Liver (tissue), 9 donors: ENCODE results near the gene ATP13A5. TPM values are rescaled to one million over a fixed set of nuclear protein-coding genes. Genes with fewer than 3 reads are reported as not detected.

Experiments used
- DNase-seq: peaks from one replicate; pipeline ENCODE4 v3.0.0-alpha.2; 2017; ENCODE audit warnings: low spot score
- H3K27ac ChIP-seq, 2 donors: one replicate each; pipeline ENCODE4 v1.7.0; 2013; ENCODE audit warnings: inconsistent platforms in 2 of 2, low read length in 2 of 2, control low read depth in 1 of 2, low read depth in 1 of 2, mild to moderate bottlenecking in 1 of 2
- H3K27me3 ChIP-seq, 4 donors: one replicate each; pipeline versions ENCODE4 v1.6.1 to v1.7.0; 2013; ENCODE audit warnings: low read length in 3 of 4, inconsistent platforms in 1 of 4, mild to moderate bottlenecking in 1 of 4, moderate library complexity in 1 of 4; ENCODE audit not compliant: control insufficient read depth in 4 of 4, insufficient read depth in 4 of 4
- H3K36me3 ChIP-seq, 4 donors: one replicate each; pipeline versions ENCODE4 v1.6.1 to v1.7.0; 2013; ENCODE audit warnings: low read length in 3 of 4, mild to moderate bottlenecking in 3 of 4, low read depth in 1 of 4, moderate library complexity in 1 of 4; ENCODE audit not compliant: control insufficient read depth in 4 of 4, insufficient read depth in 3 of 4
- H3K4me1 ChIP-seq, 4 donors: one replicate each; pipeline versions ENCODE4 v1.6.1 to v1.7.0; 2013; ENCODE audit warnings: low read length in 3 of 4, mild to moderate bottlenecking in 3 of 4, moderate library complexity in 1 of 4; ENCODE audit not compliant: control insufficient read depth in 4 of 4, insufficient read depth in 4 of 4
- H3K4me3 ChIP-seq, 3 donors: one replicate each; pipeline versions ENCODE4 v1.6.1 to v1.7.0; 2013; ENCODE audit warnings: low read length in 3 of 3, control low read depth in 1 of 3, low read depth in 1 of 3, mild to moderate bottlenecking in 1 of 3
- H3K9ac ChIP-seq, 2 donors: one replicate each; pipeline ENCODE4 v1.7.0; 2013; ENCODE audit warnings: low read length in 2 of 2, mild to moderate bottlenecking in 2 of 2, moderate library complexity in 2 of 2, control low read depth in 1 of 2, low read depth in 1 of 2
- H3K9me3 ChIP-seq, 4 donors: one replicate each; pipeline versions ENCODE4 v1.6.1 to v1.7.0; 2013; ENCODE audit warnings: low read length in 3 of 4; ENCODE audit not compliant: control insufficient read depth in 4 of 4
- EGR1 ChIP-seq, 2 donors: IDR thresholded peaks; 2 replicates each; pipeline ENCODE4 v1.6.1; 2016 to 2018; ENCODE audit warnings: antibody characterized with exemption in 2 of 2, low read depth in 2 of 2
- FOXA1 ChIP-seq: IDR thresholded peaks from 2 replicates; pipeline ENCODE4 v1.6.1; 2016; ENCODE audit warnings: antibody characterized with exemption
- FOXA2 ChIP-seq: IDR thresholded peaks from 2 replicates; pipeline ENCODE4 v1.6.1; 2016; ENCODE audit warnings: antibody characterized with exemption
- GABPA ChIP-seq, 2 donors: IDR thresholded peaks in 1 of 2; conservative IDR thresholded peaks in 1 of 2; 2 replicates each; pipeline ENCODE4 v1.6.1; 2016; ENCODE audit warnings: antibody characterized with exemption in 2 of 2, mild to moderate bottlenecking in 1 of 2, moderate library complexity in 1 of 2
- HNF4G ChIP-seq: IDR thresholded peaks from 2 replicates; pipeline ENCODE4 v1.6.1; 2016; ENCODE audit warnings: antibody characterized with exemption
- JUND ChIP-seq, 2 donors: IDR thresholded peaks; 2 replicates each; pipeline ENCODE4 v1.6.1; 2016; ENCODE audit warnings: antibody characterized with exemption in 2 of 2
- NR2F2 ChIP-seq: IDR thresholded peaks from 2 replicates; pipeline ENCODE4 v1.6.1; 2016; ENCODE audit warnings: antibody characterized with exemption
- RAD21 ChIP-seq, 2 donors: IDR thresholded peaks; 2 replicates each; pipeline ENCODE4 v1.6.1; 2016; ENCODE audit warnings: antibody characterized with exemption in 2 of 2, mild to moderate bottlenecking in 2 of 2
- RXRA ChIP-seq, 2 donors: IDR thresholded peaks; 2 replicates each; pipeline ENCODE4 v1.6.1; 2017 to 2018; ENCODE audit warnings: antibody characterized with exemption in 2 of 2, mild to moderate bottlenecking in 1 of 2
- SP1 ChIP-seq: IDR thresholded peaks from 2 replicates; pipeline ENCODE4 v1.6.1; 2018; ENCODE audit warnings: antibody characterized with exemption, mild to moderate bottlenecking
- TAF1 ChIP-seq: conservative IDR thresholded peaks from 2 replicates; pipeline ENCODE4 v1.6.1; 2016; ENCODE audit warnings: antibody characterized with exemption, mild to moderate bottlenecking
- YY1 ChIP-seq: IDR thresholded peaks from 2 replicates; pipeline ENCODE4 v1.6.1; 2016; ENCODE audit warnings: antibody characterized with exemption, mild to moderate bottlenecking
- WGBS: extraction: QIAGEN DNeasy Blood & Tissue Kit; methylation state at CpG from one replicate; pipeline ENCODE4 v1.1.7; 2013; 5-methylcytosine and 5-hydroxymethylcytosine counted together
- polyA plus RNA-seq, 2 donors: library from polyadenylated mRNA; stranded (reverse) in 1 of 2; unstranded in 1 of 2; fragments of 200-250 nt in 1 of 2; fragments of >200 nt in 1 of 2; fragmentation: Nextera tagmentation in 1 of 2; extraction: Ambion mirVana in 1 of 2; gene quantifications; one replicate each; pipeline versions ENCODE4 v1.2.1 to v1.2.3, GENCODE V29; 2013 to 2015
- total RNA-seq, 2 donors: library from RNA; depleted of rRNA; stranded (reverse); fragments of >200 nt; gene quantifications; one replicate each; pipeline ENCODE4 v1.2.3, GENCODE V29; 2014
- TF ChIP-seq, protein P1 (sequence below): IDR thresholded peaks from 2 replicates; pipeline ENCODE4 v1.6.1; 2016; ENCODE audit warnings: antibody characterized with exemption
- TF ChIP-seq, protein P2 (sequence below): IDR thresholded peaks from 2 replicates; pipeline ENCODE4 v1.6.1; 2016; ENCODE audit warnings: antibody characterized with exemption
- TF ChIP-seq, protein P3 (sequence below): IDR thresholded peaks from 2 replicates; pipeline ENCODE4 v1.6.1; 2016; ENCODE audit warnings: antibody characterized with exemption
- TF ChIP-seq, protein P4 (sequence below): IDR thresholded peaks from 2 replicates; pipeline ENCODE4 v1.6.1; 2016; ENCODE audit warnings: antibody characterized with exemption, mild to moderate bottlenecking
- TF ChIP-seq, protein P5 (sequence below): fragments of 150-350 bp; IDR thresholded peaks from 2 replicates; pipeline ENCODE4 v1.5.1; 2017; ENCODE audit warnings: improper control_type of control experiment, low read depth, low read length; ENCODE audit not compliant: missing input control
- donor health status: healthy.
- donor health status: healthy.
- donor health status: healthy.
- donor health status: healthy.
- donor health status: healthy.

ATP13A5 gene
- total and polyA plus RNA-seq, 4 donors: 0.21 TPM; not detected in 3

DNA sequence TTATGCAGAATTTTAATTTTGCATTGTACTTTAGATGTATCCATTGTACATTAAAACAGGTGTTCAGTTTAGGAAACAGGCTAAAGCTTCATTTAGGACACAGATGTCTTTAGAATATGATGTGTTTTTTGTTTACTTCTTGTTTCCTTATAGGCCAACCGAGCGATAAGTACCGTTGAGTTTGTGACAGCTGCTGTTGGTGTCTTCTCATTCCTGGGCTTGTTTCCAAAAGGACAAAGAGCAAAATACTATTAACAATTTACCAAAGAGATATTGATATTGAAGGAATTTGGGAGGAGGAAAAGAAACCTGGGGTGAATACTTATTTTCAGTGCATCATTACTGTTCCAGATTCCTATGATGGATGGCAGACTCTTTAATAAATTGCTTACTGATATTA, 108.1 kb downstream of the ATP13A5 start:
- Histone ChIP-seq H3K9me3 (no peaks in the 10 kb centered on the region), H3K36me3 (no peaks in the 10 kb centered on the region)
- WGBS: 38% methylated on average over 3 of the region's 3 CpGs

More for the DNA sequence above, 108.1 kb downstream of the ATP13A5 start:
- no peaks in the 10 kb centered on the region for H3K4me1 ChIP-seq
- H3K27me3 ChIP-seq: no peaks in the 10 kb centered on the region
- no peak for DNase-seq
- no peak overlapping the region for H3K27ac ChIP-seq
- H3K4me3 ChIP-seq: no peak overlapping the region
- TF ChIP-seq, protein P1, sequence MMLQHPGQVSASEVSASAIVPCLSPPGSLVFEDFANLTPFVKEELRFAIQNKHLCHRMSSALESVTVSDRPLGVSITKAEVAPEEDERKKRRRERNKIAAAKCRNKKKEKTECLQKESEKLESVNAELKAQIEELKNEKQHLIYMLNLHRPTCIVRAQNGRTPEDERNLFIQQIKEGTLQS: no peak
- TF ChIP-seq TAF1 (no peak), NR2F2 (no peak), SP1 (no peak), FOXA1 (no peak), EGR1 (IDR thresholded peaks at IDR 0.05; ENCODE audit: low read depth in 2 of 2) (no peak), GABPA (IDR thresholded peaks at IDR 0.05 in 1 of 2, conservative IDR thresholded peaks at IDR 0.05 in 1 of 2) (no peak), YY1 (no peak), RXRA (IDR thresholded peaks at IDR 0.05) (no peak), FOXA2 (no peak), JUND (IDR thresholded peaks at IDR 0.05) (no peak), RAD21 (IDR thresholded peaks at IDR 0.05) (no peak), HNF4G (no peak)
- TF ChIP-seq, protein P2, sequence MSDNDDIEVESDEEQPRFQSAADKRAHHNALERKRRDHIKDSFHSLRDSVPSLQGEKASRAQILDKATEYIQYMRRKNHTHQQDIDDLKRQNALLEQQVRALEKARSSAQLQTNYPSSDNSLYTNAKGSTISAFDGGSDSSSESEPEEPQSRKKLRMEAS: no peak
- TF ChIP-seq, protein P3, sequence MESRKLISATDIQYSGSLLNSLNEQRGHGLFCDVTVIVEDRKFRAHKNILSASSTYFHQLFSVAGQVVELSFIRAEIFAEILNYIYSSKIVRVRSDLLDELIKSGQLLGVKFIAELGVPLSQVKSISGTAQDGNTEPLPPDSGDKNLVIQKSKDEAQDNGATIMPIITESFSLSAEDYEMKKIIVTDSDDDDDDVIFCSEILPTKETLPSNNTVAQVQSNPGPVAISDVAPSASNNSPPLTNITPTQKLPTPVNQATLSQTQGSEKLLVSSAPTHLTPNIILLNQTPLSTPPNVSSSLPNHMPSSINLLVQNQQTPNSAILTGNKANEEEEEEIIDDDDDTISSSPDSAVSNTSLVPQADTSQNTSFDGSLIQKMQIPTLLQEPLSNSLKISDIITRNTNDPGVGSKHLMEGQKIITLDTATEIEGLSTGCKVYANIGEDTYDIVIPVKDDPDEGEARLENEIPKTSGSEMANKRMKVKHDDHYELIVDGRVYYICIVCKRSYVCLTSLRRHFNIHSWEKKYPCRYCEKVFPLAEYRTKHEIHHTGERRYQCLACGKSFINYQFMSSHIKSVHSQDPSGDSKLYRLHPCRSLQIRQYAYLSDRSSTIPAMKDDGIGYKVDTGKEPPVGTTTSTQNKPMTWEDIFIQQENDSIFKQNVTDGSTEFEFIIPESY: no peak
- TF ChIP-seq, protein P4, sequence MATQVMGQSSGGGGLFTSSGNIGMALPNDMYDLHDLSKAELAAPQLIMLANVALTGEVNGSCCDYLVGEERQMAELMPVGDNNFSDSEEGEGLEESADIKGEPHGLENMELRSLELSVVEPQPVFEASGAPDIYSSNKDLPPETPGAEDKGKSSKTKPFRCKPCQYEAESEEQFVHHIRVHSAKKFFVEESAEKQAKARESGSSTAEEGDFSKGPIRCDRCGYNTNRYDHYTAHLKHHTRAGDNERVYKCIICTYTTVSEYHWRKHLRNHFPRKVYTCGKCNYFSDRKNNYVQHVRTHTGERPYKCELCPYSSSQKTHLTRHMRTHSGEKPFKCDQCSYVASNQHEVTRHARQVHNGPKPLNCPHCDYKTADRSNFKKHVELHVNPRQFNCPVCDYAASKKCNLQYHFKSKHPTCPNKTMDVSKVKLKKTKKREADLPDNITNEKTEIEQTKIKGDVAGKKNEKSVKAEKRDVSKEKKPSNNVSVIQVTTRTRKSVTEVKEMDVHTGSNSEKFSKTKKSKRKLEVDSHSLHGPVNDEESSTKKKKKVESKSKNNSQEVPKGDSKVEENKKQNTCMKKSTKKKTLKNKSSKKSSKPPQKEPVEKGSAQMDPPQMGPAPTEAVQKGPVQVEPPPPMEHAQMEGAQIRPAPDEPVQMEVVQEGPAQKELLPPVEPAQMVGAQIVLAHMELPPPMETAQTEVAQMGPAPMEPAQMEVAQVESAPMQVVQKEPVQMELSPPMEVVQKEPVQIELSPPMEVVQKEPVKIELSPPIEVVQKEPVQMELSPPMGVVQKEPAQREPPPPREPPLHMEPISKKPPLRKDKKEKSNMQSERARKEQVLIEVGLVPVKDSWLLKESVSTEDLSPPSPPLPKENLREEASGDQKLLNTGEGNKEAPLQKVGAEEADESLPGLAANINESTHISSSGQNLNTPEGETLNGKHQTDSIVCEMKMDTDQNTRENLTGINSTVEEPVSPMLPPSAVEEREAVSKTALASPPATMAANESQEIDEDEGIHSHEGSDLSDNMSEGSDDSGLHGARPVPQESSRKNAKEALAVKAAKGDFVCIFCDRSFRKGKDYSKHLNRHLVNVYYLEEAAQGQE: no peak
- TF ChIP-seq, protein P5, sequence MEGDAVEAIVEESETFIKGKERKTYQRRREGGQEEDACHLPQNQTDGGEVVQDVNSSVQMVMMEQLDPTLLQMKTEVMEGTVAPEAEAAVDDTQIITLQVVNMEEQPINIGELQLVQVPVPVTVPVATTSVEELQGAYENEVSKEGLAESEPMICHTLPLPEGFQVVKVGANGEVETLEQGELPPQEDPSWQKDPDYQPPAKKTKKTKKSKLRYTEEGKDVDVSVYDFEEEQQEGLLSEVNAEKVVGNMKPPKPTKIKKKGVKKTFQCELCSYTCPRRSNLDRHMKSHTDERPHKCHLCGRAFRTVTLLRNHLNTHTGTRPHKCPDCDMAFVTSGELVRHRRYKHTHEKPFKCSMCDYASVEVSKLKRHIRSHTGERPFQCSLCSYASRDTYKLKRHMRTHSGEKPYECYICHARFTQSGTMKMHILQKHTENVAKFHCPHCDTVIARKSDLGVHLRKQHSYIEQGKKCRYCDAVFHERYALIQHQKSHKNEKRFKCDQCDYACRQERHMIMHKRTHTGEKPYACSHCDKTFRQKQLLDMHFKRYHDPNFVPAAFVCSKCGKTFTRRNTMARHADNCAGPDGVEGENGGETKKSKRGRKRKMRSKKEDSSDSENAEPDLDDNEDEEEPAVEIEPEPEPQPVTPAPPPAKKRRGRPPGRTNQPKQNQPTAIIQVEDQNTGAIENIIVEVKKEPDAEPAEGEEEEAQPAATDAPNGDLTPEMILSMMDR: no peak
- no peak overlapping the region for H3K9ac ChIP-seq
